SH-SY5Y (cell line): ENCODE data around the gene FSTL4.

Experiments used
- GATA2 ChIP-seq: IDR thresholded peaks from 2 replicates; pipeline ENCODE4 v1.6.1; 2011; ENCODE audit warnings: mild to moderate bottlenecking, low read depth, low read length
- GATA3 ChIP-seq: IDR thresholded peaks from 2 replicates; pipeline ENCODE4 v1.6.1; 2011; ENCODE audit warnings: low read depth, mild to moderate bottlenecking, low read length, moderate library complexity

DNA sequence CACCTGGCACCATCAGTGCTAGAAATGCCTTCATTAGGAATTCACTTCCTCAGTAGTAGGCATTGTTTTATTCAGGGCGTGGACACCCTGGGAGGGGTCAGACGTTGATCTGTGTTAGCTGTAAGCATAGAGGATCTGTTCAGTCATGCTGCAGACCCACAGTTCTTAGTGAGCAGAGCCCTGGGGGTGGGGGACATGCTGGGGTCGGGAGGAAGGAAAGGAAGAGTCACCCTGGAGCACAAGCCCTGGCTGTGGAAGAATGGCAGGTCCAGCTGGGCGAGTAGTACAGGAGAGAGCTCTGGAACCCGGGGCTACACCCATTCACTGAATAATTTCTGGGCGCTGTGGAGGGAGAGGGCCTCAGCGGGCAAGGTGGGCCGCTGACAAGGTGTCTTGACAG, 172.5 kb downstream of the FSTL4 start:
- TF ChIP-seq GATA2 (no peak), GATA3 (no peak)
